ENCODE measurements around the gene PHF20. TPM values are rescaled to one million over a fixed set of nuclear protein-coding genes. Genes with fewer than 3 reads are reported as not detected.

PHF20 gene
- total and polyA plus RNA-seq, 2 donors (not counting 3 experiments of a cell fraction or from before 2014, with no cell fraction given): 25.0 to 45.8 TPM

DNA sequence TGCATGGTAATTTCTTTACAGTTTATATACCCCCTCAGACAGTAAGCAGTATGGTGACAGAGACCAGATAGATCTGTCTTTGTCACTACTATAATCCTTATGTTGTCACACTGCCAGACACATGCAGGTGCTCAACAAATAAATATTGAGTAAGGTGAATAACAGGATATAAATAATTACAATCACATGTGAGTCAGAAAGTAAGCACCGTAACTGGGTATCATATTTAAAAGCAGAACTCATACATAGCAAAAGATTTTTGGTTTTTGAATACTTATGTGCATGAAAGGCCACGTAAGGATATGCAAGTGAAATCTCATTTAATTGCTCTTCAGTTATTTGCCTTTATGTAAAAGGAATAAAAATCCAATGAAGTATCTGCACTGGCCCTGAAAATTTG lies 214.0 kb downstream of the PHF20 start:
- H3K9ac ChIP-seq (replicated peaks; ENCODE audit: extremely low read depth, insufficient read depth, low read length): no peak overlapping the region
- intact Hi-C loops (cut with micrococcal nuclease): no loop called here
- no peak for TF ChIP-seq POLR2AphosphoS5 (IDR thresholded peaks at IDR 0.05; ENCODE audit: insufficient read depth, low read depth, low read length)
- no peak for TF ChIP-seq GATA2 (IDR thresholded peaks at IDR 0.05; ENCODE audit: insufficient read depth, insufficient read length, low read depth, low read length)
- no peak for TF ChIP-seq JUN (IDR thresholded peaks at IDR 0.05; ENCODE audit: borderline replicate concordance, insufficient read depth, insufficient read length, low read depth)
- H3K4me1 ChIP-seq (ENCODE audit: control insufficient read depth, extremely low read depth, insufficient read depth, low read length): no peaks in the 10 kb centered on the region
- DNase-seq (ENCODE audit: low read depth, low spot score): no peak
- CTCF ChIA-PET: interaction anchor here (1.2 to 15.4 kb wide), 3 partner anchors 31 to 217 kb away, joined by 4 to 1267 read pairs (median 5); partner anchors contain the start of gene SCAND1
- no peaks in the 10 kb centered on the region for H3K79me2 ChIP-seq (ENCODE audit: control insufficient read depth, insufficient read depth, low read length)
- POLR2A ChIA-PET: no interaction called here
- H3K4me3 ChIP-seq (replicated peaks in 1 of 3; ENCODE audit: insufficient read depth in 1 of 3, low read depth in 1 of 3, low read length in 3 of 3): no peak overlapping the region
- peaks cover 9 to 10% of the 10 kb centered on the region in 2 experiments for H3K27me3 ChIP-seq (ENCODE audit: control insufficient read depth in 2 of 2, insufficient read depth in 2 of 2, low read length in 2 of 2)
- H3K4me2 ChIP-seq (ENCODE audit: insufficient read depth, low read length): no peak overlapping the region
- H3K9me3 ChIP-seq (replicated peaks; ENCODE audit: control insufficient read depth, insufficient read depth, low read length): no peaks in the 10 kb centered on the region
- dilution Hi-C loops (cut with MboI; ENCODE audit: extremely low pct_ligation_motif_present, low sequenced_read_pairs): no loop called here
- no peak overlapping the region for H2AFZ ChIP-seq (ENCODE audit: low read depth, low read length)
- no peak for FAIRE-seq
- no peak overlapping the region for H3K27ac ChIP-seq (ENCODE audit: insufficient read depth, low read depth, low read length)
- H4K20me1 ChIP-seq (replicated peaks; ENCODE audit: control insufficient read depth, extremely low read depth, insufficient read depth, low read length): no peaks in the 10 kb centered on the region
- BruUV-seq (replicated peaks): no TSS peak
- H3K9me1 ChIP-seq (replicated peaks; ENCODE audit: control insufficient read depth, extremely low read depth, insufficient read depth, low read length): no peaks in the 10 kb centered on the region
- no peaks in the 10 kb centered on the region for H3K36me3 ChIP-seq (ENCODE audit: control insufficient read depth in 2 of 2, extremely low read depth in 1 of 2, insufficient read depth in 2 of 2, low read length in 2 of 2)

DNA sequence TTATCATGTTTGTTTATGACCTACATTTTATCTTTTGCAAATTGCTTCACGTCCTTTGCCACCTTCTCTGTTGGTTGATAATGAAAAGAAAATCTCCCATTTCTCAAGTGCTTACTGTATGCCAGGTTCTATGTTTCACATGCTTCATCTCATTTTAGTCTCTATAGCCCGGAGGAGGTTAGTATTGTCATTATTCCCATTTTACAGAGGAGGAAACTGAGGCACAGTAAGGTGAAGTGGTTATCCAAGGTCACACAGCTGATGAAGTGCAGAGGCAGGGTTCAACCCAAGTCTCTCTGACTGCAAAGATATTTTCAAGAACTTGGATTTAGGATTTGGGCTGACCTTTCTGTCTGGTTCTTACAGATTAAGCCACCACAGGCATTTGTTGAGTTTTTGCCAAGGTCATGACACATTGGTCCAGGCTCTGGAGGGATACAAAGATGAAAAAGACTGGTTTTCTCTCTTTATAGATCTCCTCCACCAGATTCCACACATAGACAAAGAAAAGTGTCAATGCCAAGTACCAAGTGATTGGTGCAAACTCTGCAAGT lies 217.2 kb downstream of the PHF20 start:
- Histone ChIP-seq H4K20me1 (replicated peaks; ENCODE audit: control insufficient read depth, extremely low read depth, insufficient read depth, low read length) (no peaks in the 10 kb centered on the region), H2AFZ (ENCODE audit: low read depth, low read length) (no peak overlapping the region), H3K79me2 (ENCODE audit: control insufficient read depth, insufficient read depth, low read length) (no peaks in the 10 kb centered on the region), H3K9ac (replicated peaks; ENCODE audit: extremely low read depth, insufficient read depth, low read length) (no peak overlapping the region), H3K36me3 (ENCODE audit: control insufficient read depth in 2 of 2, extremely low read depth in 1 of 2, insufficient read depth in 2 of 2, low read length in 2 of 2) (no peaks in the 10 kb centered on the region), H3K4me1 (ENCODE audit: control insufficient read depth, extremely low read depth, insufficient read depth, low read length) (no peaks in the 10 kb centered on the region), H3K9me3 (replicated peaks; ENCODE audit: control insufficient read depth, insufficient read depth, low read length) (no peaks in the 10 kb centered on the region), H3K4me2 (ENCODE audit: insufficient read depth, low read length) (no peak overlapping the region), H3K27ac (ENCODE audit: insufficient read depth, low read depth, low read length) (no peak overlapping the region), H3K9me1 (replicated peaks; ENCODE audit: control insufficient read depth, extremely low read depth, insufficient read depth, low read length) (no peaks in the 10 kb centered on the region), H3K27me3 (ENCODE audit: control insufficient read depth in 2 of 2, insufficient read depth in 2 of 2, low read length in 2 of 2) (peaks cover 8 to 10% of the 10 kb centered on the region in 2 experiments), H3K4me3 (replicated peaks in 1 of 3; ENCODE audit: insufficient read depth in 1 of 3, low read depth in 1 of 3, low read length in 3 of 3) (no peak overlapping the region)
- dilution Hi-C loops (cut with MboI; ENCODE audit: extremely low pct_ligation_motif_present, low sequenced_read_pairs): no loop called here
- ChIA-PET CTCF (interaction anchor here (15.4 kb wide), 1 partner anchor 147 kb away, joined by 1267 read pairs; no protein-coding TSS in a partner anchor), POLR2A (no interaction called here)
- FAIRE-seq: no peak
- BruUV-seq (replicated peaks): no TSS peak
- DNase-seq (ENCODE audit: low read depth, low spot score): no peak
- TF ChIP-seq, protein P1, sequence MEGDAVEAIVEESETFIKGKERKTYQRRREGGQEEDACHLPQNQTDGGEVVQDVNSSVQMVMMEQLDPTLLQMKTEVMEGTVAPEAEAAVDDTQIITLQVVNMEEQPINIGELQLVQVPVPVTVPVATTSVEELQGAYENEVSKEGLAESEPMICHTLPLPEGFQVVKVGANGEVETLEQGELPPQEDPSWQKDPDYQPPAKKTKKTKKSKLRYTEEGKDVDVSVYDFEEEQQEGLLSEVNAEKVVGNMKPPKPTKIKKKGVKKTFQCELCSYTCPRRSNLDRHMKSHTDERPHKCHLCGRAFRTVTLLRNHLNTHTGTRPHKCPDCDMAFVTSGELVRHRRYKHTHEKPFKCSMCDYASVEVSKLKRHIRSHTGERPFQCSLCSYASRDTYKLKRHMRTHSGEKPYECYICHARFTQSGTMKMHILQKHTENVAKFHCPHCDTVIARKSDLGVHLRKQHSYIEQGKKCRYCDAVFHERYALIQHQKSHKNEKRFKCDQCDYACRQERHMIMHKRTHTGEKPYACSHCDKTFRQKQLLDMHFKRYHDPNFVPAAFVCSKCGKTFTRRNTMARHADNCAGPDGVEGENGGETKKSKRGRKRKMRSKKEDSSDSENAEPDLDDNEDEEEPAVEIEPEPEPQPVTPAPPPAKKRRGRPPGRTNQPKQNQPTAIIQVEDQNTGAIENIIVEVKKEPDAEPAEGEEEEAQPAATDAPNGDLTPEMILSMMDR (IDR thresholded peaks at IDR 0.05; ENCODE audit: extremely low read depth in 1 of 2, insufficient read depth in 1 of 2, low read depth in 1 of 2, low read length in 2 of 2): no peak
- no peak for TF ChIP-seq POLR2A (IDR thresholded peaks at IDR 0.05; ENCODE audit: low read depth, low read length)
- TF ChIP-seq FOS (IDR thresholded peaks at IDR 0.05; ENCODE audit: borderline replicate concordance, insufficient read depth, low read length): no peak
- TF ChIP-seq JUN (IDR thresholded peaks at IDR 0.05; ENCODE audit: borderline replicate concordance, insufficient read depth, insufficient read length, low read depth): no peak
- no peak for TF ChIP-seq EZH2 (IDR thresholded peaks at IDR 0.05; ENCODE audit: borderline replicate concordance, low read depth, low read length, severe bottlenecking)
- TF ChIP-seq GATA2 (IDR thresholded peaks at IDR 0.05; ENCODE audit: insufficient read depth, insufficient read length, low read depth, low read length): no peak
- no peak for TF ChIP-seq MYC (IDR thresholded peaks at IDR 0.05; ENCODE audit: low read depth, low read length)
- TF ChIP-seq, protein P2, sequence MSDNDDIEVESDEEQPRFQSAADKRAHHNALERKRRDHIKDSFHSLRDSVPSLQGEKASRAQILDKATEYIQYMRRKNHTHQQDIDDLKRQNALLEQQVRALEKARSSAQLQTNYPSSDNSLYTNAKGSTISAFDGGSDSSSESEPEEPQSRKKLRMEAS (IDR thresholded peaks at IDR 0.05; ENCODE audit: insufficient read depth, insufficient read length): no peak
- TF ChIP-seq POLR2AphosphoS5 (IDR thresholded peaks at IDR 0.05; ENCODE audit: insufficient read depth, low read depth, low read length): no peak
- intact Hi-C loops (cut with micrococcal nuclease): no loop called here
